RWPE2 (cell line): ENCODE data around the gene KRT35.

Experiments
- ATAC-seq: fragments of 200-7000 bp; cut with Tn5 transposase; 3 replicates; pipeline ENCODE4 v1.9.1; 2021; ENCODE audit warnings: low read depth
- DNase-seq: peaks from one replicate; pipeline ENCODE4 v3.0.0-alpha.2; 2020; ENCODE audit warnings: low spot score
- H3K27ac ChIP-seq: fragments of 450-650 bp; 2 replicates; pipeline ENCODE4 v1.5.1; 2017; ENCODE audit warnings: mild to moderate bottlenecking; ENCODE audit not compliant: poor library complexity, severe bottlenecking
- H3K27me3 ChIP-seq: fragments of 250-450 bp; sonication (Bioruptor Pico); 2 replicates; pipeline ENCODE4 v1.5.1; 2021; ENCODE audit warnings: mild to moderate bottlenecking, moderate library complexity; ENCODE audit not compliant: insufficient read depth, poor library complexity, severe bottlenecking
- H3K36me3 ChIP-seq: fragments of 250-450 bp; sonication (Bioruptor Pico); 2 replicates; pipeline ENCODE4 v1.5.1; 2020; ENCODE audit warnings: low read depth, mild to moderate bottlenecking, moderate library complexity
- H3K4me1 ChIP-seq: fragments of 250-450 bp; sonication (Bioruptor Pico); 2 replicates; pipeline ENCODE4 v1.5.1; 2021; ENCODE audit warnings: mild to moderate bottlenecking, moderate library complexity; ENCODE audit not compliant: insufficient read depth, poor library complexity, severe bottlenecking
- H3K4me3 ChIP-seq: fragments of 250-450 bp; sonication (Bioruptor Pico); 2 replicates; pipeline ENCODE4 v1.5.1; 2021; ENCODE audit warnings: mild to moderate bottlenecking, moderate library complexity; ENCODE audit not compliant: severe bottlenecking
- H3K9me3 ChIP-seq: fragments of 250-450 bp; sonication (Bioruptor Pico); 2 replicates; pipeline ENCODE4 v1.5.1; 2021; ENCODE audit warnings: mild to moderate bottlenecking, moderate library complexity; ENCODE audit not compliant: severe bottlenecking
- TF ChIP-seq, protein P1 (sequence below): fragments of 450-650 bp; IDR thresholded peaks from one replicate; pipeline ENCODE4 v1.5.1; 2017; ENCODE audit warnings: mild to moderate bottlenecking, moderate library complexity; ENCODE audit not compliant: poor library complexity, severe bottlenecking

KRT35 gene

DNA sequence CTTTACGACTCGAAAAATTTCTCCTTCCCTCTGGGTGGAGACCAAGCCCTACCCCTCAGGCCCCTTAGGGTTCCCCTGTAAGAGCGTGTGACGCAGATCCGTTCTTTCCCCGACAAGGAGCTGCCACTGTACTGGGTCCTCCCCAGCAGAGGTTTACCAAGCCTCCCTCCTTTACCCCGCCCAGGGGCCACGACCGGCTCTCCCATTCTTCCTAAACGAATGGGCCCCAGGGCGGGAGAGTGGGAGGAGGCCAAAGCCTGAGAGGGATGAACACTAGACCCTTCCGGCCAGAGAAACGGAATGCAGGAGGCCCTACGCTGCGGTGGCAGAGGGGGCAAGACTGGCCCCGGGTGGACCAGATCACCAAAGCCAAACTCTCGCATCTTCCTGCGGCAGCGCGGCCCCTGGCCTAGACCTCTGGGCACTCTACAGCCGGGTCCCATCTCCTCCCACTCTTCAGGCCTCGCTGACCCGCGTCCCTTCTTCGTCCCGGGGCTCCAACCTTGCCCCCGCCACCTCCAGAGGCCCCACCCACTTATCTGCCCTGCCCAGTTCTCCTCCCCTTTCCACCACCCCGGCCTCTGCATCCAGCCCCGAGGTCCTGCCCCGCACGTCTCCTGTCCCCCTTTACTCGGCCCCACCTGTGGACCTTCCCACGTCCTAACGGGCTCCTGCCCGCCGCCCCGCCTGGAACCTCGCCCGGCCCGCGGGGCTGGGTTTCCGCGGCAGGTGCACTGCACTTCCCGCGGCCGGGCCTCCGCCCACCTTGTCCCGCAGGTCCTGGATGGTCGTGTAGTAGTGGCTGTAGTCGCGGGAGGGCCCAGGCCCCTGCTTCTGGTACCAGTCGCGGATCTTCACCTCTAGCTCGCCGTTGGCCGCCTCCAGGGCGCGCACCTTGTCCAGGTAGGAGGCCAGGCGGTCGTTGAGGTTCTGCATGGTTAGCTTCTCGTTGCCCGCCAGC, 46.4 kb upstream of the KRT35 start:
- peaks cover 36% of the 10 kb centered on the region for H3K4me1 ChIP-seq
- H3K9me3 ChIP-seq: no peaks in the 10 kb centered on the region
- peak overlapping the region; percentile 36 for H3K4me3 ChIP-seq
- H3K27ac ChIP-seq: peak overlapping the region; percentile 79
- ATAC-seq (no peak), DNase-seq (no peak)
- TF ChIP-seq, protein P1, sequence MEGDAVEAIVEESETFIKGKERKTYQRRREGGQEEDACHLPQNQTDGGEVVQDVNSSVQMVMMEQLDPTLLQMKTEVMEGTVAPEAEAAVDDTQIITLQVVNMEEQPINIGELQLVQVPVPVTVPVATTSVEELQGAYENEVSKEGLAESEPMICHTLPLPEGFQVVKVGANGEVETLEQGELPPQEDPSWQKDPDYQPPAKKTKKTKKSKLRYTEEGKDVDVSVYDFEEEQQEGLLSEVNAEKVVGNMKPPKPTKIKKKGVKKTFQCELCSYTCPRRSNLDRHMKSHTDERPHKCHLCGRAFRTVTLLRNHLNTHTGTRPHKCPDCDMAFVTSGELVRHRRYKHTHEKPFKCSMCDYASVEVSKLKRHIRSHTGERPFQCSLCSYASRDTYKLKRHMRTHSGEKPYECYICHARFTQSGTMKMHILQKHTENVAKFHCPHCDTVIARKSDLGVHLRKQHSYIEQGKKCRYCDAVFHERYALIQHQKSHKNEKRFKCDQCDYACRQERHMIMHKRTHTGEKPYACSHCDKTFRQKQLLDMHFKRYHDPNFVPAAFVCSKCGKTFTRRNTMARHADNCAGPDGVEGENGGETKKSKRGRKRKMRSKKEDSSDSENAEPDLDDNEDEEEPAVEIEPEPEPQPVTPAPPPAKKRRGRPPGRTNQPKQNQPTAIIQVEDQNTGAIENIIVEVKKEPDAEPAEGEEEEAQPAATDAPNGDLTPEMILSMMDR: no peak
- no peaks in the 10 kb centered on the region for H3K27me3 ChIP-seq
- peaks cover 6% of the 10 kb centered on the region for H3K36me3 ChIP-seq

DNA sequence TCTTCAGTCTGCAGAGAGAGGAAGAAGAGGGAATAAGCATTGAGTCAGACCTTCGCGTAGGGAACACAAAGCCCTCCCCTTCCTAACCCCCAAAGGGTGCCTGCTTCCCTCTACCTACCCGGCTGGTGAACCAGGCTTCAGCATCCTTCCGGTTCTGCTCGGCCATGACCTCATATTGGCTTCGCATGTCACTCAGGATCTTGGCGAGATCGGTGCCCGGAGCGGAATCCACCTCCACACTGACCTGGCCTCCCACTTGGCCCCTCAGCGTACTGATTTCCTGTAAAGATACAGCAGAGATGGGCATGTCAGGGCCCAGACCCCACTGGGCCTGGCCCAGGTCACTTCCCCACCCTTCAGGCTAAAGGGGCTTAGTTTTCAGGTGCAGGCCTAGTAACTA, 43.3 kb upstream of the KRT35 start:
- no peak for DNase-seq
- Histone ChIP-seq H3K36me3 (peaks cover 6% of the 10 kb centered on the region), H3K27ac (peak overlapping the region; percentile 79), H3K27me3 (no peaks in the 10 kb centered on the region), H3K9me3 (no peaks in the 10 kb centered on the region), H3K4me1 (peaks cover 51% of the 10 kb centered on the region), H3K4me3 (no peak overlapping the region)
- TF ChIP-seq, protein P1: no peak
- no peak for ATAC-seq

DNA sequence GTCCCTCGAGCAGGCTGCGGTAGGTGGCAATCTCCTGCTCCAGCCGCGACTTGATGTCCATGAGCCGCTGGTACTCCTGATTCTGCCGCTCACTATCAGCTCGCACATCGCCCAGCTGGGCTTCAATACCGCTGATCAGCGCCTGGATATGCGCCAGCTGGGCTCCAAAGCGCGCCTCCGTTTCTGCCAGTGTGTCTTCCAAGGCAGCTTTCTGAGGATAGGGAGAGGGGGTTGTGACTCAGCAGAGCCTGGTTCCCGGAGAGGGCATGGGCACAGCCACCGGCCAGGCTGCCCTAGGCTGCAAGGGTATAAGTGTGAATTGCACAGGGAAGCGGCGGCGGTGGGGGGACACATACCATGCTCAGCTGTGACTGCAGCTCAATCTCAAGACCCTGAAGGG, 42.8 kb upstream of the KRT35 start:
- Histone ChIP-seq H3K27ac (peak overlapping the region; percentile 79), H3K36me3 (peaks cover 6% of the 10 kb centered on the region), H3K4me1 (peaks cover 52% of the 10 kb centered on the region), H3K9me3 (no peaks in the 10 kb centered on the region), H3K27me3 (no peaks in the 10 kb centered on the region), H3K4me3 (no peak overlapping the region)
- DNase-seq: no peak
- TF ChIP-seq, protein P1: no peak
- ATAC-seq: no peak

DNA sequence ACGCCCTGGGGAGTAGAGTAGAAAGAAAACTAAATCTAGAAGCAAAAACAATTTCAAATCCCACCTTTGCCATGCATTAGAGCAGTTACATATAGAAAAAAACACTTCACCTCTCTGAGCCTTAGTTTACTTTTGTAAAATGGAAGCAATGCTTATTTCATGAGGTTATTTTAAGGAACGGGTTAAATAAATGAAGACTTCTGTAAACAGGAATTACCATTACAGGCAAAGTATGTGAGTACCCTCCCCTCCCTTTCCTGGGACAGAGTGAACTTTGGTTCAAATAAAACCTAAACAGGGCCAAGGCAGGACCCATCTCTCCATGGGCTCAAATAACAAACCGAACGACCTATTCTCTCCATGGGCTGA, 42.3 kb upstream of the KRT35 start:
- peaks cover 57% of the 10 kb centered on the region for H3K4me1 ChIP-seq
- peaks cover 6% of the 10 kb centered on the region for H3K36me3 ChIP-seq
- no peak for ATAC-seq
- H3K4me3 ChIP-seq: no peak overlapping the region
- no peaks in the 10 kb centered on the region for H3K9me3 ChIP-seq
- peak overlapping the region; percentile 79 for H3K27ac ChIP-seq
- no peak for DNase-seq
- TF ChIP-seq, protein P1: no peak
- no peaks in the 10 kb centered on the region for H3K27me3 ChIP-seq
